Panc1 (cell line): Measurements from ENCODE around the gene AGER. TPM values are rescaled to one million over a fixed set of nuclear protein-coding genes. Genes with fewer than 3 reads are reported as not detected.

Experiments
- ATAC-seq: fragments of 200-7000 bp; cut with Tn5 transposase; 2 replicates; pipeline ENCODE4 v1.9.1; 2020; ENCODE audit warnings: mild to moderate bottlenecking, moderate library complexity
- BruUV-seq: library from RNA; stranded (reverse); fragments of 400-500 nt; replicated peaks from 2 replicates; lab custom pipeline; 2021; lab: Mats Ljungman, UMichigan
- CTCF ChIA-PET: fragments of 300-600 bp; sonication (Branson Sonifier 250); formaldehyde crosslinking; loops from one replicate; lab custom pipeline; 2022; ENCODE audit warnings: antibody characterized with exemption; lab: Charles Lee
- POLR2A ChIA-PET: fragments of 300-600 bp; sonication (Branson Sonifier 250); formaldehyde crosslinking; loops from one replicate; lab custom pipeline; 2022; ENCODE audit warnings: antibody characterized with exemption; lab: Charles Lee
- DNase-seq: peaks from one replicate; pipeline ENCODE4 v3.0.0-alpha.2; 2010; ENCODE audit warnings: low read depth, low spot score
- H3K27ac ChIP-seq: 2 replicates; pipeline ENCODE4 v1.5.1; 2011; ENCODE audit warnings: mild to moderate bottlenecking, low read length, inconsistent platforms
- H3K27me3 ChIP-seq: fragments of 200-500 bp; sonication (Bioruptor generic); 2 replicates; pipeline ENCODE4 v1.6.0; 2014; ENCODE audit warnings: low read length, inconsistent platforms; ENCODE audit not compliant: control insufficient read depth, insufficient read depth
- H3K36me3 ChIP-seq: fragments of 200-500 bp; sonication (Bioruptor generic); 2 replicates; pipeline ENCODE4 v1.5.1; 2014; ENCODE audit warnings: inconsistent platforms, mild to moderate bottlenecking, low read length, moderate library complexity; ENCODE audit not compliant: control insufficient read depth, insufficient read depth
- H3K4me1 ChIP-seq: 2 replicates; pipeline ENCODE4 v1.5.1; 2011; ENCODE audit warnings: inconsistent platforms, mild to moderate bottlenecking, low read length, moderate library complexity; ENCODE audit not compliant: control insufficient read depth, insufficient read depth
- H3K4me3 ChIP-seq, 2 experiments: 2 replicates each; pipeline ENCODE4 v1.5.1; 2011 to 2012; ENCODE audit warnings: low read depth in 2 of 2, low read length in 2 of 2, mild to moderate bottlenecking in 2 of 2, inconsistent platforms in 1 of 2, moderate library complexity in 1 of 2
- H3K9me3 ChIP-seq: fragments of 200-500 bp; sonication (Bioruptor generic); 2 replicates; pipeline ENCODE4 v1.5.1; 2014; ENCODE audit warnings: low read depth, mild to moderate bottlenecking, inconsistent platforms, low read length, moderate library complexity; ENCODE audit not compliant: control insufficient read depth, insufficient read depth
- CTCF ChIP-seq: fragments of 450-650 bp; IDR thresholded peaks from 2 replicates; pipeline ENCODE4 v1.5.1; 2017; ENCODE audit warnings: mild to moderate bottlenecking
- POLR2AphosphoS5 ChIP-seq: IDR thresholded peaks from 2 replicates; pipeline ENCODE4 v1.6.1; 2012; ENCODE audit warnings: mild to moderate bottlenecking, low read depth, low read length, moderate library complexity
- REST ChIP-seq, 2 experiments: IDR thresholded peaks; 2 replicates each; pipeline ENCODE4 v1.6.1; 2011 to 2012; ENCODE audit warnings: low read depth in 2 of 2, control low read depth in 1 of 2, low read length in 1 of 2, mild to moderate bottlenecking in 1 of 2, moderate library complexity in 1 of 2; ENCODE audit not compliant: insufficient read depth in 1 of 2
- SIN3A ChIP-seq: IDR thresholded peaks from 2 replicates; pipeline ENCODE4 v1.6.1; 2012; ENCODE audit warnings: low read depth, mild to moderate bottlenecking, low read length, moderate library complexity, borderline replicate concordance; ENCODE audit not compliant: insufficient read depth
- TCF7L2 ChIP-seq: IDR thresholded peaks from 2 replicates; pipeline ENCODE4 v1.6.1; 2011; ENCODE audit warnings: mild to moderate bottlenecking, low read depth, low read length, inconsistent platforms
- in situ Hi-C: cut with HindIII; loops from 2 replicates; pipeline ENCODE4 v1.10.0; 2016; ENCODE audit warnings: low sequenced_read_pairs, low pct_unique_long_range_greater_than_20kb
- intact Hi-C: fragments of 100-400 bp; cut with micrococcal nuclease; formaldehyde crosslinking; loops from one replicate; pipeline ENCODE4 v1.10.0; 2022; ENCODE audit not compliant: unreplicated experiment
- total RNA-seq: library from RNA; stranded (reverse); gene quantifications from one replicate; pipeline ENCODE4 v1.2.1, GENCODE V29; 2021; ENCODE audit not compliant: unreplicated experiment

AGER gene
- total RNA-seq, 1 experiment from 2014 or later = 3.7 TPM

GRCh38 chr6:32202186-32202585 lies 18.1 kb upstream of the AGER start:
- in situ Hi-C loops = no loop called here
- BruUV-seq = no TSS peak
- ChIA-PET CTCF (no interaction called here), POLR2A (no interaction called here)
- no peaks in the 10 kb centered on the region for H3K27me3 ChIP-seq
- DNase-seq (no peak), ATAC-seq (no peak)
- TF ChIP-seq CTCF (no peak), SIN3A (no peak), TCF7L2 (no peak), POLR2AphosphoS5 (no peak), REST (IDR thresholded peaks at IDR 0.05; ENCODE audit: insufficient read depth in 1 of 2, low read depth in 2 of 2, low read length in 1 of 2) (no peak)
- H3K36me3 ChIP-seq = no peaks in the 10 kb centered on the region
- H3K4me3 ChIP-seq = no peak overlapping the region
- no peak overlapping the region for H3K27ac ChIP-seq
- no peaks in the 10 kb centered on the region for H3K9me3 ChIP-seq
- H3K4me1 ChIP-seq = peaks cover 4% of the 10 kb centered on the region
- intact Hi-C loops = no loop called here

GRCh38 chr6:32200711-32201475 lies 16.8 kb upstream of the AGER start:
- H3K36me3 ChIP-seq = no peaks in the 10 kb centered on the region
- H3K4me1 ChIP-seq = peaks cover 10% of the 10 kb centered on the region
- ChIA-PET POLR2A (no interaction called here), CTCF (interaction anchor here (0.5 kb wide), 1 partner anchor 98 kb away, joined by 7 read pairs; no protein-coding TSS in a partner anchor)
- H3K9me3 ChIP-seq = no peaks in the 10 kb centered on the region
- TF ChIP-seq POLR2AphosphoS5 = no peak
- no peak for TF ChIP-seq REST (IDR thresholded peaks at IDR 0.05; ENCODE audit: insufficient read depth in 1 of 2, low read depth in 2 of 2, low read length in 1 of 2)
- no peak for TF ChIP-seq CTCF
- no peak for TF ChIP-seq SIN3A
- TF ChIP-seq TCF7L2 = no peak
- in situ Hi-C loops (no loop called here), intact Hi-C loops (no loop called here)
- no peak overlapping the region for H3K27ac ChIP-seq
- BruUV-seq = no TSS peak
- H3K4me3 ChIP-seq = no peak overlapping the region
- DNase-seq (no peak), ATAC-seq (no peak)
- no peaks in the 10 kb centered on the region for H3K27me3 ChIP-seq
